HepG2 (cell line): Measurements from ENCODE around the gene ST3GAL2. TPM values are rescaled to one million over a fixed set of nuclear protein-coding genes. Genes with fewer than 3 reads are reported as not detected.

Experiments
- CC2D1A ChIP-seq: sonication (generic); formaldehyde crosslinking; IDR thresholded peaks from 2 replicates; pipeline ENCODE4 v1.8.1; 2023; ENCODE audit warnings: mild to moderate bottlenecking, missing genetic modification reagents
- CSRNP2 ChIP-seq: sonication (generic); formaldehyde crosslinking; conservative IDR thresholded peaks from 2 replicates; pipeline ENCODE4 v1.8.0; 2022; ENCODE audit warnings: low read depth, missing genetic modification reagents
- E2F5 ChIP-seq: sonication (generic); formaldehyde crosslinking; conservative IDR thresholded peaks from 2 replicates; pipeline ENCODE4 v1.4.0; 2020; ENCODE audit warnings: missing genetic modification reagents
- GLMP ChIP-seq: sonication (generic); formaldehyde crosslinking; IDR thresholded peaks from 2 replicates; pipeline ENCODE4 v1.9.0; 2021; ENCODE audit warnings: missing genetic modification reagents, mild to moderate bottlenecking, borderline replicate concordance
- GZF1 ChIP-seq: sonication (generic); formaldehyde crosslinking; IDR thresholded peaks from 2 replicates; pipeline ENCODE4 v1.5.1; 2020; ENCODE audit warnings: mild to moderate bottlenecking, missing genetic modification reagents
- HHEX ChIP-seq: IDR thresholded peaks from 2 replicates; pipeline ENCODE4 v1.6.1; 2016; ENCODE audit warnings: control low read depth
- KDM5B ChIP-seq: sonication (generic); formaldehyde crosslinking; IDR thresholded peaks from 2 replicates; pipeline ENCODE4 v1.4.0; 2020; ENCODE audit warnings: missing genetic modification reagents, mild to moderate bottlenecking, borderline replicate concordance
- MBD4 ChIP-seq: IDR thresholded peaks from 2 replicates; pipeline ENCODE4 v1.6.1; 2012; ENCODE audit warnings: low read length, inconsistent platforms, borderline replicate concordance
- PAWR ChIP-seq: sonication (generic); formaldehyde crosslinking; IDR thresholded peaks from 2 replicates; pipeline ENCODE4 v1.4.0; 2020; ENCODE audit warnings: missing genetic modification reagents, mild to moderate bottlenecking, borderline replicate concordance
- SOX6 ChIP-seq, 2 experiments: fragments of 450-650 bp in 1 of 2; sonication (generic) in 1 of 2; formaldehyde crosslinking in 1 of 2; IDR thresholded peaks; 2 replicates each; pipeline versions ENCODE4 v1.4.0 to v1.6.1; 2017 to 2020; ENCODE audit warnings: antibody characterized with exemption in 1 of 2, mild to moderate bottlenecking in 1 of 2, missing genetic modification reagents in 1 of 2
- SP4 ChIP-seq: sonication (generic); formaldehyde crosslinking; IDR thresholded peaks from 2 replicates; pipeline ENCODE4 v1.8.1; 2023; ENCODE audit warnings: mild to moderate bottlenecking, missing genetic modification reagents
- SRSF9 ChIP-seq: fragments of 200-400 bp; formaldehyde crosslinking; IDR thresholded peaks from 2 replicates; pipeline ENCODE4 v1.6.1; 2018; ENCODE audit warnings: borderline replicate concordance, mild to moderate bottlenecking, low read depth, low read length; ENCODE audit not compliant: insufficient read depth, poor library complexity, severe bottlenecking
- ZNF256 ChIP-seq: sonication (generic); formaldehyde crosslinking; conservative IDR thresholded peaks from 2 replicates; pipeline ENCODE4 v1.4.0; 2020; ENCODE audit warnings: missing genetic modification reagents
- ZNF407 ChIP-seq: sonication (generic); formaldehyde crosslinking; IDR thresholded peaks from one replicate; pipeline ENCODE4 v1.5.1; 2020; ENCODE audit warnings: mild to moderate bottlenecking, missing genetic modification reagents; ENCODE audit errors: not compliant biosample characterization
- ZNF460 ChIP-seq: sonication (generic); formaldehyde crosslinking; IDR thresholded peaks from 2 replicates; pipeline ENCODE4 v1.5.1; 2020; ENCODE audit warnings: missing genetic modification reagents, mild to moderate bottlenecking, borderline replicate concordance
- polyA plus RNA-seq, 8 experiments: library from polyadenylated mRNA; depleted of rRNA in 3 of 8; stranded (reverse) in 7 of 8; unstranded in 1 of 8; fragments of >200 nt; fragmentation: Illumina TruSeq in 4 of 8; extraction: Trizol in 4 of 8; gene quantifications; 2 replicates each; pipeline versions ENCODE4 v1.2.1 to v1.2.3, GENCODE V29; 2011 to 2016; ENCODE audit warnings: low read depth in 4 of 8, missing spikeins in 1 of 8, mixed read lengths in 1 of 8; ENCODE audit not compliant: insufficient read depth in 1 of 8
- total RNA-seq, 5 experiments: library from RNA; depleted of rRNA; stranded (reverse); fragments of >200 nt; fragmentation: Illumina TruSeq; extraction: Trizol; gene quantifications; 2 replicates each; pipeline ENCODE4 v1.2.3, GENCODE V29; 2016; ENCODE audit warnings: low read depth in 1 of 5

The ST3GAL2 gene
- total and polyA plus RNA-seq, 2 of the 13 experiments (the other 11 are each of a cell fraction or from before 2014, with no cell fraction given): 16.3 to 24.9 TPM

GRCh38 chr16:70454222-70455034 is 15.5 kb upstream of the ST3GAL2 start, which contains the start of gene FCSK (continued):
- TF ChIP-seq CSRNP2 (CRISPR knock-in tag): no peak
- TF ChIP-seq ZNF407 (CRISPR knock-in tag): peak; percentile 91
- peak; percentile 65 for TF ChIP-seq SP4 (CRISPR knock-in tag)
- no peak for TF ChIP-seq GZF1 (CRISPR knock-in tag)
- TF ChIP-seq HHEX (CRISPR knock-in tag): no peak
- no peak for TF ChIP-seq SOX6 (IDR thresholded peaks at IDR 0.05)
- TF ChIP-seq SOX6 (CRISPR knock-in tag; IDR thresholded peaks at IDR 0.05): peak; percentile 76
- TF ChIP-seq KDM5B (CRISPR knock-in tag): peak; percentile 89
- TF ChIP-seq ZNF256: peak; percentile 97
- TF ChIP-seq MBD4: no peak
- TF ChIP-seq E2F5 (CRISPR knock-in tag): peak; percentile 34; the same call in 1 of the 2 replicates
- TF ChIP-seq GLMP: no peak
- TF ChIP-seq PAWR: no peak
- TF ChIP-seq CC2D1A (CRISPR knock-in tag): peak; percentile 72; the same call in 1 of the 2 replicates
- TF ChIP-seq ZNF460 (CRISPR knock-in tag): peak; percentile 11; the same call in 1 of the 2 replicates
- TF ChIP-seq SRSF9: no peak
